H1 (cell line): ENCODE data around the gene PLXDC2. TPM values are rescaled to one million over a fixed set of nuclear protein-coding genes. Genes with fewer than 3 reads are reported as not detected.

ENCODE experiments used
- CTCF ChIA-PET: fragments of 300-600 bp; sonication (Branson Sonifier 250); formaldehyde crosslinking; loops from one replicate; lab custom pipeline; 2021; ENCODE audit not compliant: partially characterized antibody; lab: Charles Lee
- POLR2A ChIA-PET: fragments of 300-600 bp; sonication (Branson Sonifier 250); formaldehyde crosslinking; loops from one replicate; lab custom pipeline; 2021; ENCODE audit warnings: inconsistent platforms; ENCODE audit not compliant: partially characterized antibody; lab: Charles Lee
- DNase-seq, 2 experiments: peaks; one replicate each; pipeline versions ENCODE4 v3.0.0 to v3.0.0-alpha.2; 2010 to 2022; ENCODE audit warnings: low spot score in 2 of 2, low read depth in 1 of 2, mixed read lengths in 1 of 2
- FAIRE-seq: peaks from 2 replicates; lab custom pipeline; 2011; peaks lifted over from hg19 to GRCh38; lab: Jason Lieb, UNC
- H2AFZ ChIP-seq: 2 replicates; pipeline ENCODE4 v1.8.1; 2012; ENCODE audit warnings: low read length, inconsistent platforms
- H2AK5ac ChIP-seq: 2 replicates; pipeline ENCODE4 v1.6.1; 2013; ENCODE audit warnings: low read depth, low read length
- H2BK120ac ChIP-seq: replicated peaks from 2 replicates; pipeline ENCODE3; 2013; ENCODE audit warnings: low read depth, low read length, inconsistent platforms
- H2BK12ac ChIP-seq: 2 replicates; pipeline ENCODE4 v1.6.1; 2013; ENCODE audit warnings: low read depth, low read length
- H2BK15ac ChIP-seq: 2 replicates; pipeline ENCODE4 v1.6.1; 2013; ENCODE audit warnings: low read length
- H2BK20ac ChIP-seq: 2 replicates; pipeline ENCODE4 v1.6.1; 2013; ENCODE audit warnings: low read length
- H2BK5ac ChIP-seq: 2 replicates; pipeline ENCODE4 v1.6.1; 2013; ENCODE audit warnings: low read depth, low read length
- H3K14ac ChIP-seq: 2 replicates; pipeline ENCODE4 v1.6.1; 2013; ENCODE audit warnings: inconsistent platforms; ENCODE audit not compliant: insufficient read length
- H3K18ac ChIP-seq: 2 replicates; pipeline ENCODE4 v1.6.1; 2013; ENCODE audit warnings: low read length; ENCODE audit errors: extremely low read depth
- H3K23ac ChIP-seq: 2 replicates; pipeline ENCODE4 v1.6.1; 2013; ENCODE audit warnings: inconsistent platforms; ENCODE audit not compliant: insufficient read length
- H3K23me2 ChIP-seq: 2 replicates; pipeline ENCODE4 v1.6.1; 2013; ENCODE audit warnings: low read depth, low read length
- H3K27ac ChIP-seq: 2 replicates; pipeline ENCODE4 v1.6.1; 2011; ENCODE audit warnings: low read depth, low read length, inconsistent platforms
- H3K27me3 ChIP-seq, 4 experiments: replicated peaks in 1 of 4; 1 replicate in 1 of 4; 2 replicates in 3 of 4; pipeline versions ENCODE4 v1.6.1 to v1.8.1; 2011 to 2013; ENCODE audit warnings: low read length in 3 of 4, mild to moderate bottlenecking in 3 of 4, inconsistent platforms in 2 of 4, mixed read lengths in 2 of 4, moderate library complexity in 1 of 4; ENCODE audit not compliant: control insufficient read depth in 3 of 4, insufficient read depth in 3 of 4; ENCODE audit errors: extremely low read depth in 1 of 4
- H3K36me3 ChIP-seq, 4 experiments: 2 replicates each; pipeline versions ENCODE4 v1.6.1 to v1.8.1; 2011 to 2013; ENCODE audit warnings: mild to moderate bottlenecking in 4 of 4, low read length in 3 of 4, moderate library complexity in 2 of 4, control low read depth in 1 of 4, inconsistent platforms in 1 of 4; ENCODE audit not compliant: insufficient read depth in 4 of 4, control insufficient read depth in 2 of 4
- H3K4ac ChIP-seq: replicated peaks from 2 replicates; pipeline ENCODE3; 2013; ENCODE audit warnings: low read length, low read depth, mixed read lengths, inconsistent platforms; ENCODE audit not compliant: insufficient read length
- H3K4me1 ChIP-seq, 4 experiments: replicated peaks in 1 of 4; 1 replicate in 1 of 4; 2 replicates in 3 of 4; pipeline versions ENCODE4 v1.6.1 to v1.8.1; 2011 to 2013; ENCODE audit warnings: low read length in 3 of 4, inconsistent platforms in 2 of 4, mixed read lengths in 1 of 4; ENCODE audit not compliant: insufficient read depth in 4 of 4, control insufficient read depth in 3 of 4
- H3K4me2 ChIP-seq, 2 experiments: 2 replicates each; pipeline versions ENCODE4 v1.6.1 to v1.8.1; 2011 to 2013; ENCODE audit warnings: low read depth in 2 of 2, low read length in 2 of 2, control low read depth in 1 of 2, inconsistent platforms in 1 of 2, mild to moderate bottlenecking in 1 of 2; ENCODE audit not compliant: insufficient read depth in 1 of 2
- H3K4me3 ChIP-seq, 4 experiments: fragments of 200-600, 300-600 bp in 1 of 4; sonication (generic), shearing (Covaris generic), sonication (Bioruptor Twin) in 1 of 4; 2 replicates each; pipeline versions ENCODE4 v1.5.1 to v1.8.1; 2011 to 2016; ENCODE audit warnings: low read length in 4 of 4, low read depth in 3 of 4, control low read depth in 2 of 4, inconsistent platforms in 2 of 4, mild to moderate bottlenecking in 2 of 4, mixed read lengths in 1 of 4, moderate library complexity in 1 of 4; ENCODE audit not compliant: insufficient read depth in 2 of 4; ENCODE audit errors: extremely low read depth in 1 of 4
- H3K56ac ChIP-seq: replicated peaks from 2 replicates; pipeline ENCODE3; 2013; ENCODE audit warnings: low read depth, mild to moderate bottlenecking, mixed read lengths, low read length, inconsistent platforms; ENCODE audit not compliant: insufficient read length
- H3K79me1 ChIP-seq: 2 replicates; pipeline ENCODE4 v1.6.1; 2013; ENCODE audit warnings: low read depth, low read length, control low read depth
- H3K79me2 ChIP-seq, 2 experiments: 2 replicates each; pipeline versions ENCODE4 v1.6.1 to v1.8.1; 2012 to 2013; ENCODE audit warnings: low read length in 2 of 2, mild to moderate bottlenecking in 2 of 2, inconsistent platforms in 1 of 2; ENCODE audit not compliant: insufficient read depth in 2 of 2, control insufficient read depth in 1 of 2
- H3K9ac ChIP-seq, 4 experiments: replicated peaks in 1 of 4; 1 replicate in 1 of 4; 2 replicates in 3 of 4; pipeline versions ENCODE4 v1.6.1 to v1.8.1; 2011 to 2013; ENCODE audit warnings: low read depth in 3 of 4, low read length in 3 of 4, control low read depth in 2 of 4, mild to moderate bottlenecking in 2 of 4, moderate library complexity in 2 of 4, inconsistent platforms in 1 of 4; ENCODE audit errors: extremely low read depth in 1 of 4
- H3K9me3 ChIP-seq, 2 experiments: 2 replicates each; pipeline versions ENCODE4 v1.6.1 to v1.8.1; 2012 to 2013; ENCODE audit warnings: mild to moderate bottlenecking in 2 of 2, moderate library complexity in 2 of 2, control low read depth in 1 of 2, inconsistent platforms in 1 of 2, low read depth in 1 of 2, low read length in 1 of 2, mixed read lengths in 1 of 2; ENCODE audit not compliant: insufficient read depth in 2 of 2
- H4K20me1 ChIP-seq, 2 experiments: replicated peaks in 1 of 2; 2 replicates each; pipeline versions ENCODE3 to v1.8.1; 2011 to 2013; ENCODE audit warnings: inconsistent platforms in 2 of 2, low read length in 2 of 2, mild to moderate bottlenecking in 1 of 2; ENCODE audit not compliant: insufficient read depth in 2 of 2, control insufficient read depth in 1 of 2
- H4K5ac ChIP-seq: 2 replicates; pipeline ENCODE4 v1.6.1; 2013; ENCODE audit warnings: low read length, low read depth, mixed read lengths, inconsistent platforms; ENCODE audit not compliant: insufficient read length
- H4K8ac ChIP-seq: 2 replicates; pipeline ENCODE4 v1.8.0; 2013; ENCODE audit warnings: mild to moderate bottlenecking, moderate library complexity, low read length, inconsistent platforms; ENCODE audit not compliant: insufficient read depth; ENCODE audit errors: extremely low read depth
- H4K91ac ChIP-seq: replicated peaks from 2 replicates; pipeline ENCODE3; 2013; ENCODE audit warnings: low read length, mixed read lengths, inconsistent platforms; ENCODE audit not compliant: insufficient read length
- CHD2 ChIP-seq: IDR thresholded peaks from 2 replicates; pipeline ENCODE4 v1.6.1; 2012; ENCODE audit warnings: low read length, improper control_type of control experiment
- CTCF ChIP-seq, 3 experiments: IDR thresholded peaks; 1 replicate in 2 of 3; 2 replicates in 1 of 3; pipeline versions ENCODE4 v1.5.1 to v1.6.1; 2011; ENCODE audit warnings: low read length in 3 of 3, mild to moderate bottlenecking in 3 of 3, inconsistent platforms in 2 of 3, low read depth in 1 of 3, moderate library complexity in 1 of 3; ENCODE audit not compliant: insufficient read depth in 1 of 3; ENCODE audit errors: control extremely low read depth in 1 of 3
- E2F6 ChIP-seq: IDR thresholded peaks from 2 replicates; pipeline ENCODE4 v1.6.1; 2012; ENCODE audit warnings: inconsistent platforms
- RFX5 ChIP-seq: IDR thresholded peaks from 2 replicates; pipeline ENCODE4 v1.6.1; 2011; ENCODE audit warnings: low read depth, low read length, improper control_type of control experiment, borderline replicate concordance
- SAP30 ChIP-seq: fragments of 300-600 bp; sonication (generic); IDR thresholded peaks from 2 replicates; pipeline ENCODE4 v1.7.1; 2012; ENCODE audit warnings: low read length, moderate library complexity, mild to moderate bottlenecking, inconsistent platforms; ENCODE audit not compliant: insufficient read depth, insufficient replicate concordance
- SP4 ChIP-seq: IDR thresholded peaks from 2 replicates; pipeline ENCODE4 v1.6.1; 2012; ENCODE audit warnings: low read length, inconsistent platforms
- WGBS, 2 experiments: shearing (Covaris generic) in 1 of 2; methylation state at CpG; one replicate each; pipeline versions ENCODE4 v1.1.6 to v1.1.7; 2013 to 2015; ENCODE audit warnings: low lambda C conversion rate in 2 of 2, mixed read lengths in 2 of 2, inconsistent platforms in 1 of 2, low coverage in 1 of 2, missing lambda C conversion rate in 1 of 2; ENCODE audit not compliant: insufficient replicate concordance in 2 of 2, insufficient coverage in 1 of 2, insufficient read length in 1 of 2; ENCODE audit errors: extremely low coverage in 1 of 2, missing lambda C conversion rate in 1 of 2; 5-methylcytosine and 5-hydroxymethylcytosine counted together
- polyA plus RNA-seq, 7 experiments: library from polyadenylated mRNA; depleted of rRNA in 3 of 7; stranded (reverse) in 5 of 7; unstranded in 2 of 7; fragments of >200 nt in 5 of 7; fragments of 200-250 nt in 2 of 7; gene quantifications; 1 replicate in 5 of 7; 2 replicates in 1 of 7; 4 replicates in 1 of 7; pipeline versions ENCODE4 v1.2.1 to v1.2.3, GENCODE V29; 2011 to 2013; ENCODE audit warnings: missing spikeins in 2 of 7, mixed read lengths in 2 of 7
- total RNA-seq: library from RNA; stranded (reverse); fragmentation: NEBNext Ultra II Directional; extraction: Animal tissue kit (Norgen Biotek cat#: 25700); gene quantifications from 2 replicates; pipeline ENCODE4 v1.2.1, GENCODE V29; 2021

The PLXDC2 gene
- total and polyA plus RNA-seq, 2 of the 8 experiments (the other 6 are each of a cell fraction or from before 2014, with no cell fraction given): 23.0 to 40.5 TPM

- Histone ChIP-seq H2BK20ac (no peak overlapping the region), H4K20me1 (no peaks in the 10 kb centered on the region), H3K27me3 (no peaks in the 10 kb centered on the region), H3K23me2 (no peaks in the 10 kb centered on the region), H4K8ac (no peak overlapping the region), H3K4me2 (no peak overlapping the region), H3K23ac (no peak overlapping the region), H2BK12ac (no peak overlapping the region), H3K36me3 (peaks cover 0 to 4% (median 0%) of the 10 kb centered on the region in 4 experiments; a peak in 3 of 8 replicates), H2AK5ac (no peak overlapping the region), H3K27ac (no peak overlapping the region), H2BK120ac (no peak overlapping the region), H3K14ac (no peak overlapping the region), H3K18ac (no peak overlapping the region), H3K4ac (no peak overlapping the region), H3K79me1 (no peaks in the 10 kb centered on the region), H3K4me1 (no peaks in the 10 kb centered on the region; a peak in 1 of 7 replicates), H3K79me2 (no peaks in the 10 kb centered on the region; a peak in 1 of 4 replicates), H3K9me3 (peaks cover 0 to 2% of the 10 kb centered on the region in 2 experiments; a peak in 2 of 4 replicates), H2BK15ac (no peak overlapping the region), H2BK5ac (no peak overlapping the region), H2AFZ (no peak overlapping the region), H4K91ac (no peak overlapping the region), H3K9ac (no peak overlapping the region), H4K5ac (no peak overlapping the region), H3K56ac (no peak overlapping the region), H3K4me3 (no peak overlapping the region)
- ChIA-PET POLR2A (no interaction called here), CTCF (no interaction called here)
- DNase-seq: no peak
- WGBS, 2 experiments: 89% methylated on average over 1 of the region's 1 CpG; no CpG with 5 or more reads in 1 of the 2 experiments
- no peak for FAIRE-seq
- TF ChIP-seq SP4 (no peak), SAP30 (no peak), CTCF (IDR thresholded peaks at IDR 0.05; ENCODE audit: control extremely low read depth in 1 of 3, insufficient read depth in 1 of 3, low read depth in 1 of 3, low read length in 3 of 3) (no peak), RFX5 (no peak), CHD2 (no peak), E2F6 (no peak)
Observed at GRCh38 chr10:20075713-20076112, 259.5 kb downstream of the PLXDC2 start.
